GM19463 (cell line): ENCODE measurements around the gene PNKP.

ENCODE experiments used
- ATAC-seq: cut with Tn5 transposase; IDR thresholded peaks from one replicate; pipeline ENCODE4 v1.9.1; 2021; ENCODE audit warnings: mild to moderate bottlenecking, moderate library complexity; ENCODE audit not compliant: unreplicated experiment

PNKP gene

DNA sequence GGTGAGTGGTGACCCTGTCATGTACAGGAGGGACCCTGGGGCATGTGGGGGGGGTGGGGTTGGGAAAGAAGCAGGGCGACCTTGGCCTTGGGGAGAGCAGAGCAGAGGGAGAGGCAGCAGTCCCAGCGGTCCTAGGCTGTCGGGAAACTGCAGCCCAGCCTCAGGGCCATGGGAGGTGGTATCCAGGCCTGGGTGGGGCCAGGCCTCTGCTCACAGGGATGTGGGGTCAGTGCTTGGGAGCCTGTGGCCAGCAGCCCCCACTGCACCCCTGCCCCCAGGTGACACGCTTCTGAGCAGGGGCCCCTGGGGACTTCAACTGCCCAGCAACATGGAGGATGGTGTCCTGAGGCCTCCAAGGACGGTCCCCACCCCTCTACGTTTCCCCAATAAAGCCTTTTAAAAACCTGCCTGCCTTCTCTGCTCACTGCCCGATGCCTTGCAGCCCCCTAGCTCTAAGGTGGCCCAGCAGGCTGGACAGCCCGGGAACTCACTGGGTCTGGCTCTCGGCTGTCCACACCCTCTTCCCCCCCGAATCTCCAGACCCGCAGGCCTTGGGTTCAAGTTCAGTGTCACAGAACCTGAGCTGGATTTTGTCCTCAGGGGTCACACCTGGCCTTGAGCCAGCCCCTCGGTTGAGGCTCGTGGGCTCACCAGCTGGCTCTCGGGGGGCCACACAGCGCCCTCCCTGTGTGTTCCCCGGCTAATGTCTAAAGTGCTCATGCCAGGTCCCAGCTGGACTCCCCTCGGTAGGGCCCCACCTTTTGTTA is 6.9 kb downstream of the PNKP start:
- ATAC-seq, result no peak

DNA sequence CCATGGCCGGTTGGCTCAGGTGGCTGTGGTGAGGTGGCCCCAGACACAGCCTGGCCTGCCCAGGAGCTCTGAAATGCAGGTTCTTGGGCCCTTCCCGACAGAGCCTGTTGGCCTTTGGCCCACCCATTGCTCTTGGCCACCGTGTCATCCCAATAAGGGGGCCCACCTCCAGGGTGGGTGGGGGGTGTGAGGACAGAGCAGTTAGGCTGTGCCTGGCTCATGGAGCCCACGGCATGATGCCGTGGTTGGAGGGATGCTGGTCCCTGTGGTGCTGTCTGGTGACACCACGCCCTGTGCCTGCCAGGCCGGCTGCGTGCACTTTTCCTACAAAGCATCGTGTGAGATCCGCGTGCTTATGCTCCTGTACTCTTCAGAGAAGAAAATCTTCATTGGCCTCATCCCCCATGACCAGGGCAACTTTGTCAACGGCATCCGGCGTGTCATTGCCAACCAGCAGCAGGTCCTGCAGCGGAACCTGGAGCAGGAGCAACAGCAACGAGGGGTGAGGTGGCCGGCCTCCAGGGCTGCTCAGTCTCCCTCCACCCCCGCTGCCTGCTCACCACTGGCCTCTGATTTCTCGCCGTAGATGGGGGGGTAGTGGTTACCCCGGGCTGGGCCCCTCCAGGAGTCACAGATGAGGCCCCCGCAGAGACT is 7.6 kb downstream of the PNKP start:
- no peak for ATAC-seq

DNA sequence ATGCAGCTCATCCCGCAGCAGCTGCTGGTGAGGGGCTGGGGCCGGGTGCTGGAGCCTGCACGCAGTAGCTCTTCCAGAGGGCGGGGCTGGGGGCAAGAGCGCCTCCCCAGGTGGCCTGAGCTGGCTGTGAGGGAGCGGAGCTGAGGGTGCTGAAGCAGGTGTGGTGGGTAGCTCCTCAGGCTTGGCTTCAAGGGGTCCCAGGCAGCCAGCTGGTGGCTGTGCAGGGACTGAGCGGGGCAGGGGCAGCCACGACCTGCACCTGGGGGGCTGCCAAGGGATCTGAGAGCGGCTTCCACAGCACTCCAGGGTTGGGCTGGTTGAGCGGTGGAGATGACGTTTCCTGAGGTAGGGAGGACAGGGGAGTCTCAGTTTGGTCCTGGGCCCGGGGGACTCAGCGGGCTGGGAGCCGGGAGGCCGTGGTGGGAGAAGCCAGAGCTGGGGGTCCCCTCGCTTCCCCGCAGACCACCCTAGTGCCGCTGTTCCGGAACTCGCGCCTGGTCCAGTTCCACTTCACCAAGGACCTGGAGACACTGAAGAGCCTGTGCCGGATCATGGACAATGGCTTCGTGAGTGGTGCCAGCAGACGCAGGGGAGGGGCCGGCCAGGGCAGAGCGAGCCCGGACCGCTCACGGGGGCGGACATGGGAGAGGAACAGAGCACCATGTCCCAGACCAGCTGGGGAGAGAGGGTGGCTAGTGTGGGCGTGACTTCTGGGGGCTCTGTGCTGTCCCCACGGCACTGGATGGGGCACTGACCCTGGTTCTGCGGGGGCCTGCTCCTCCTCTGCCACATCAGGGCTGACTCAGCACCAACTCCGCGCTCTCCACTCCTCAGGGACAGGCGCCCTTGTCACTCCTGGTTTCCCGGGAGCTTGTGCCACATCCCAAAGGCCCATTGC is 9.0 kb downstream of the PNKP start:
- ATAC-seq, result no peak

DNA sequence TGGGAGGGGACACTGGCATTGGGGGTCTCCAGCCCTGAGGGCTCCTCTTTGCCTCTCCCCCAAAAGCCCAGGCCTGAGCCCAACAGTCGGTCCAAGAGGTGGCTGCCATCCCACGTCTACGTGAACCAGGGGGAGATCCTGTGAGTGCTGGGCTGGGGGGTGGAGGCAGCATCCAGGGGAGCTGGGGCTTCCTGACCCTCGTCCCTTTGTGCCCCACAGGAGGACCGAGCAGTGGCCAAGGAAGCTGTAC is 9.6 kb downstream of the PNKP start:
- ATAC-seq, result no peak

DNA sequence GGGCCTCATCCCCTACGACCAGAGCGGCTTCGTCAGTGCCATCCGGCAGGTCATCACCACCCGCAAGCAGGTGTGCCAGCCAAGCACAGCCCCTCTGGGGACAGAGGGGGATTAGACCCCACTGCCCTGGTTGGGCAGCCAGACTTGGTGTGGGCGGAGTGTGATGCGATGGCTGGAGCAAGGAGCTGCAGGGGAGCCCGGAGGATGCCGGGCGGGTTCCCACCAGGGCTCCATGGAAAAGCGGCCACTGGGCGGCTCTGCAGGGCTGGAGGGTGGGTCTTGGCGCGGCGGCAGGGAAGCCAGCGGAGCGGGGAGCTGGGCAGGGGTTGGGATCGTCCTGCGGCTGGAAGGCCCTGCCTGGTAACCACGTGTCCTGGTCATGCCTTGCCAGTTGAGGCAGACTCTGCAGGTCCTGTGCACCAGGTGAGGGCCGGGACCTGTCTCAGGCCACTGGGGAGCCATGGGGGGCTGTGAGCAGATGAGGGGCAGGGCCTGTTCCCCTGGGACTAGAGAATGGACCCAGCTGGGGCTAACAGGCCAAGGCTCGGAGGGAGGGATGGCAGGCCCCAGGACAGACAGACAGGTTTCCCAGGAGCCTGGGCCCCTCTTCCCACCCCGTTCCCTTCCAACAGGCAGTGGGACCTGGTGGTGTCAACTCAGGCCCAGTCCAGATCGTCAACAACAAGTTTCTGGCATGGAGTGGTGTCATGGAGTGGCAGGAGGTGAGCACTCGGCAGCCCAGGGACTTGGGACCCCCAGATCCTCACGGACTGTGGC is 10.1 kb downstream of the PNKP start:
- ATAC-seq, result no peak

DNA sequence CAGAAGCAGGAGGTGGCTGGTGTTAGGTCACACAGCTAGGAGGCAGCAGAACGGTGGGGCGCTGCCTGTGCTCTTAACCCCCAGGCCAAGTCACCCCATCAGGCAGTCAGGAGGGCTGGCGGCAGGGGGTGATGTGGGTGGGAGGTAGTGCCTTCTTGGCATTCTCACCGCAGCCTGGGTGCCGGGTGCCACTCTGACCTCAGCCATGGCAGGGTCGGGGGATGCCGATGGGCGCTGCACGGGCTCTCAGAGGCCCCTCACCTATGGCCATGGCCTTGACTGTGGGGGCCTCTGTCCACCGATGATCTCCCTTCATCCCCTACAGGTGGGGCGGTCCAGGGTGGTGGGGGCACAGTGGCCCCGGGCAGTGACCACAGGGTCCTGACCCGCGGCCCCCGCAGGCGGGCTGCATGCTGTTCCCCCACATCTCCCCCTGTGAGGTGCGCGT is 10.8 kb downstream of the PNKP start:
- no peak for ATAC-seq

DNA sequence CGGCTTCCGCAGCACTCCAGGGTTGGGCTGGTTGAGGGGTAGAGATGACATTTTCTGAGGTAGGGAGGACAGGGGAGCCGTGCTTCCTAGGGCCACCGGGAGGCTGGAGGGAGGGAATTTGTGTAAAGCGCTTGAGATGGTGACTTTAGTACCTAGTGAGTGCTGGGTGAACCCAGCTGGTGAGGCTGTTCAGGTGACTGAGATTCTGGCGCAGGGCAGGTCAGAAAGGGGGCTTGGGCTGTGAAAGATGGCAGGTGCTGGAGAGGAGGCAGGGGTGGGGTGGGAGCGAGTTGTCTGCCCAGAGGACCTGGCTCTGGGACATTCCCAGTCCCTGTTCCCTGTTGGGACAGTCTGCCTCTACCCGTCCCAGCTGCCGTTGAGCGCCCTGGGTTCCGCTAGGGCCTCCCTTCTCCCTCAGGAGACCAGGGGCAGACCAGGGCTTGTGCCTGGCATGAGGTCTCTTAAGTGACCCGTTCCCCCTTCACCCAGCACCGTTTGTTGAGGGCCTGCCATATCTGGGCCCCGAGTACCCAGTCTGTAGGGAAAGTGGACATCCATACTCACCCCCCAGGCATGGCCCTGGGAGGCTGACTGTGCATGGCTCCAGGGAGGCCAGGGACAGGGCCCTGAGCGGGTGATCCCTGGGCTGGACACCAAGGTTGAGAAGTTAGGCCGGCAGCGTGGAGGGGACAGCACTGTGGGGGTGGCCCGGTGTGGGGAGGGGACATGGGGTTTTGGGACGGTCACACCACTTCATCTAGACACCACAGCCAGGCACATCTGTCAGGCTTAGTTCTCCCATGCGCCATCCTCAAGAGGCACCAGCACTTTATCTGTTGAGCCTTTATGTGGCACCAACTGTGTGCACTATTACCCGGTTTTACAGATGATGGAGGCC is 11.5 kb downstream of the PNKP start:
- no peak for ATAC-seq

DNA sequence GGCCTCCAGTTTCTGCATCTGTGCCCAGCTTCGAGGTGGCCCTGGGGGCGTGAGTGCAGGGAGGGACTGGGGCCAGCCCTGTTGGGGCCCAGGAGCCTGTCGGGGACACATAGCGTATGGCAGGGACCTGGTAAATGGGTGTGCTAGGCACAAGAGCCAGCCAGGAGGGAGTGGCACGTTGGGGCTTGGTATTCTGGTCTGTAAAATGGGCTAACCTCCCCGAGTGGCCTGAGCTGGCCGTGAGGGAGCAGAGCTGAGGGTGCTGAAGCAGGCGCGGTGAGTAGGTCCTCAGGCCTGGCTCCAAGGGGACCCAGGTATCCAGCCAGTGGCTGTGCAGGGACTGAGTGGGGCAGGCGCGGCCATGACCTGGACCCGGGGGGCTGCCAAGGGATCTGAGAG is 12.1 kb downstream of the PNKP start:
- no peak for ATAC-seq

DNA sequence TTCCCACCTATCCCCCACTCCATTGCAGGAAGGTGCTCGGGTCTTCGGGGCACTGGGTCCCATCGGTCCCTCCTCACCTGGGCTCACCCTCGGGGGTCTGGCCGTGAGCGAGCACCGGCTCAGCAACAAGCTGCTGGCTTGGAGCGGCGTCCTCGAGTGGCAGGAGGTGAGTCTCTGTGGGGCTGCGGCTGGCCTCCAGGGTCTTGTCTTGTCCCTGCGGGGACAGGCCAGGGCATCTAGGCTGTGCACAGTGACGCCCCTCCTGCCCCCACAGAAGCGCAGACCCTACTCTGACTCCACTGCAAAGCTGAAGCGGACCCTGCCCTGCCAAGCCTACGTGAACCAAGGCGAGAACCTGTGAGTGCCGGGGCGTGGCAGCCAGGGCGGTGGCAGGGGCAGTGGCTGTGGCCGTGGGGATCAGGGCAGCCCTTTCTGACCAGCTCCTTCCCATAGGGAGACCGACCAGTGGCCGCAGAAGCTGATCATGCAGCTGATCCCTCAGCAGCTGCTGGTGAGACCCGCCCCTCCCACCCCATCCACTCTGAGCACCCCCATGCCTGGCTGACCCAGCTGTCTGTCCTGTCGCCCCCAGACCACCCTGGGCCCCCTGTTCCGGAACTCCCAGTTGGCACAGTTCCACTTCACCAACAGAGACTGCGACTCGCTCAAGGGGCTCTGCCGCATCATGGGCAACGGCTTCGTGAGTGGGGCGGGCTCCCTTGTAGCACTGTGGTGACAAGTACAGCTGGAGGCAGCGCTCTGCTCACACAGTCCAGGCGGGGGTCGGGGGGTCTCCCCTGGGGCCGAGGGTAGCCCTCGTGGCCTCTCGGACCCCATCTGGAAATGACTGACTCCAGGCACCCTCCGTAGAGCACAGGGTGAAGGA is 12.8 kb downstream of the PNKP start:
- ATAC-seq, result no peak

DNA sequence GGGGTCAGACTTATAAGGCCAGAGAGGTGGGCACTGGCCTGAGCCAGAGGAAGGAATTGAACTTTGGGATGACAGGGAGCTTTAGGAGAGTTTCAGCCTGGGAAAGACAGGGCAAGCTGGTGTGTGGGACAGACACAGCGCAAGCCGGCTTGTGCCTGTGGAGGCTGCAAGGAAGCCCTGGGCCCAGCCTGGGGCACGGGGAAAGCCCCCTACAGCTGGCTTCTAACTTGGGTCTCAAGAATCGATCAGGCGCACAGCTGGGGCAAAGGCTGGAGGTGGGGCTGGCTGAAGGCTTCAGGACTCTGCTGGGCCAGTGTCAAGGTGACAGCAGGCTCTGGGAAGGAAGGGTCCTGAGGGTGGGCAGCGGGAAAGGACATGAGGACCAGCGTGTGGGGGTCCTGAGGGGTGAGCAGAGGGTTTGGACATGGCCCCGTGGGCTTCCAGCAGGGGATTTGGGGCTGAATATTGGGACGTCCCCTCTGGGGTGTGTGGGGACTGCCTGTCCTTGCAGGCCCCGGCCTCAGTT is 13.5 kb downstream of the PNKP start:
- no peak for ATAC-seq

DNA sequence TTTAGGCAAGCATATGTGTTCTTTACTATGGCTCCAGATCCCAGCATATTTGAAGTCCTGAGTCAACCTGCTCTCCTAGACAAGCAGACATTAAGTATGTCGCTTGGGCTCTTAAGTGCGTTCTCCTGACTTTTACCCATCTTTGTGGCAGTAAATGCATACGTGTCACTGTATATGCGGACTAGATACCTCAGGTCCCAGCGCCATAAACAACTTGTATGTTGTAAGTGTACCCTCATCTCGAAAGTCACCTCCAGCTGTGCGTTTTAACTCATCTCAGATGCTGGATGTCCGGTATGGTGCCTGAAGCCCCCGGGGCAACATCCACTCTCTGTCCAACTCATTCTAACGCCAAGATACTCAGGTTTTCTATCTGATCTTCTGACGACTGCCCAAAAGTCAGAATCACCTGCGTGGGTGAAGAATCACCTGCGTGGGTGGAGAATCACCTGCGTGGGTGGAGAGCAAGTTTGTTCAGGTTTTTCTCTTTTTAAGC is 14.7 kb downstream of the PNKP start:
- ATAC-seq, result no peak

DNA sequence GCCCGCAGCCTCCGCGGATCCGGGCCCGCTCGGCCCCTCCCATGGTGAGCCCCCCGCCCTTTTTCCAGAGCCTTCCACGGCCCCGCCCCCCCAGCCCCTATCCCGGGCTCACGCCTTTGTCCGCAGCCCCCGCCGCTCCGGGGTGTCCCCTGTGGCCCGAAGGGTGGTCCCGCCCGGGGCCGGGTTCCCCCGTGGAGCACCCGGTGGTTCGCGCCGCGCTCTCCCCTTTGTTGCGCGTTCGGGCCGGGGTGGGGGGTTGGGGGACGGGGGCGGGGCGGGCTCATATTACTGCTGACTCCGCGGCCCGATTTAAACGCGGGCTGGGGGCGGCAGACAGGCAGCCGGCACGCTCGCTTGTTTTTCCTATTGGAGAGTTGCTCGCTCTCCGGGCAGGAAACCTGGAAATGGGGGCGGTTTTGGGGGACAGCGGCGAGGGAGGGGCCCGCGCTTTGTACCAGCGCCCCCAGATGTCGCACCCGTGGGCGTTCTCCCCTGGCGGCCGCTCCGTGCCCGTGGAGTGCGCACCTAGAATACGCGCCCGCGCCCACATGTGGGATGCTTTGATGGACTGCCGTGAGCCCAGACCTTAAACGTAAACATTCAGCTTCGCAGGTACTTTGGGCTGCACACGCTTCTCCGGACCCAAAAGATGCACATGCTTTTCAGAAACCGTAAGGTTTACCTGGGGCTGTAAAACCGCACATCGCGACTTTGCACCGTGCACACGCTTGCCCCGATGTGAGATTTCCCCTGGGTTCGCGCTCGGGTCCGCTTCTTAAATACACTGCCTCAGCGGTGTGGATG is 15.7 kb downstream of the PNKP start:
- no peak for ATAC-seq

DNA sequence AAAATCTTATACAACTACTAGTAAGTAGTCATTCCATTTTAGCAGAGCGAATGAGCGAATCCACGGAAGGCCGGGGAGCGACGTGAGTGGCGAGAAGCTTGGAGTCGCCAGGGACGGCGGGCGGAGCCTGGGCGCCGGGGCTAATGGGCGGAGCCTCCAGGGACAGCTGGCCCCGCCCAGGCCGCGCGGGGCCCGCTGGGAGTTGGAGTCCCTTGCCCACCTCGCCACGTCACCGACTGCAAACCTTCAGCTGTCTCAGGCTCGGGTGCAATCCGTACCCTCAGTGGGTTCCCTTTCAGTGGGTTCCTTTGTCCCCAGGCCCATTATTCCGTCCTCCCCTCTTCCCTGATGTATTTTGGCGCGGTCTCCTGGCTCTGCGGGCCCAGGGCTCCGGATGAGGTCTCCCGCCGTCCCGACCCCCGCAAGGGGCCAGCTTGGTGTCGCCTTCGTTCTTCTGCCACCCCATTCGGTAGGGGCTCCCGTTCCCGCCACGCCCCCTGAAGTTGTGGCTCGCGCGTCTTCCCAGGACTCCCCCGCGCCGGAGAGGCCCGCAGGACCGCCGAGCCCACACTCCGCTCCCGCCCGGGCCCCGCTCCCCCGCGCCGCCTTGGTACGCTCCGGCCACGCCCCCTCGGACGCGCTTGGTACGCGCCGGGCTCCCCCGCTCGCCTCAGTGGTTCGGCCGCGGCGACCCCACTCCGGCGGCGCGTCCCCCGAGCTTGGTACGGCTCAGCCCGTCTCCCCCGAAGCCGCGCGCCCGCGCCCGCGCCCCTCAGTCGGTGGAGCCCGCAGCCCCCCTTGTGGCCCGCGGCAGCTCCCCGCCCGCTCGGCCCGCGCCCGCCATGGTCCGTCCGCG is 16.7 kb downstream of the PNKP start, which contains the start of gene PTOV1:
PTOV1 (plus strand) TSS at position 673 of the 856 bp plus-strand sequence.
- peak; percentile 69 for ATAC-seq

DNA sequence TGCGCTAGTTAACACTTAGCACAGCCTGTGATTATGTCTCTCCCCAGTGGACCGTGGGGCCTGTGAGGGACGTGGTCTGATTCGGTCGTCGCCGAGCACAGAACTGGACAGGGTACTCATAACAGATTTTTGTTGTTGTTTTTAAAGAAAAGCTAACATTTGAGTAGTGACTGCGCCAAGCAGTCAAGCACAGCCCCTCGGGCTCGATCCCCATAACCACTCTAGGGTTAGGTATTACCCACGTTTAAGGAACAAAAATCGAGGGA is 17.2 kb downstream of the PNKP start:
- no peak for ATAC-seq

DNA sequence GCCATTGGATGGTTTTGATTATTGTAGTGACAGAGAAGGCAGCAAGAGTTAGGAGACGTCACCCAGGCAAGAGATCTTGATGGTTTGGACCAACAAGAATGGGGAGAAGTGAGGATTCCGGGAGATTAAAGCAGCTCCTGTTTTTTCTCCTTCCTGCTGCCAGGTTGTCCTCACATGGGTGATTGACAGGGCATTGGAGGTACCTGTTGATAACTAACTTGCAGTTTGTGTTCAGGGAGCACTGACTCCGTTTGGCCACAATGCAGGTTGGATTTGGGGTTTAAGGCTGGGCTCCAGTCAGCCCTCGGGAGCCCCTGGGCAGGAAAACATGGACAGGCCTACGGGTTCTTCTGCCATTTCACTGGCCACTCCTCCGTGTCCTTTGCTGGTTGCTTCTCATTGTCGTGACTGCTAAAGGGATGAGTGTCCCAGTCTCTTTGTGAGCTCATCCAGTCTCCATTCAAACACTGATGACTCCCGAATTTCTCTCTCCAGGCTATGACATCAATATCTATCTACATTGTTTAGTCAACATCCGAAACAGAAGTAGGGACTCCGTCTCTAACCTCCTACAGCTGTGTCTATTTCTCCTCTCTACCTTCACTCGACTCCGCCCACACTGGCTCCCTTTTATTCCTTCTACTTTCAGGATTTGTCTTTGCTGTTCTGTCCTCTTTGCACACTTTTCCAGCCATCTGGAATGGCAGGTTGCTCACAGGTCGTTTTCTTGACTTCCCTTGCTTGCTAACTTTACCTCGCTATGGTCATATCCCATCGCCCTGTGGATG is 17.7 kb downstream of the PNKP start:
- no peak for ATAC-seq

DNA sequence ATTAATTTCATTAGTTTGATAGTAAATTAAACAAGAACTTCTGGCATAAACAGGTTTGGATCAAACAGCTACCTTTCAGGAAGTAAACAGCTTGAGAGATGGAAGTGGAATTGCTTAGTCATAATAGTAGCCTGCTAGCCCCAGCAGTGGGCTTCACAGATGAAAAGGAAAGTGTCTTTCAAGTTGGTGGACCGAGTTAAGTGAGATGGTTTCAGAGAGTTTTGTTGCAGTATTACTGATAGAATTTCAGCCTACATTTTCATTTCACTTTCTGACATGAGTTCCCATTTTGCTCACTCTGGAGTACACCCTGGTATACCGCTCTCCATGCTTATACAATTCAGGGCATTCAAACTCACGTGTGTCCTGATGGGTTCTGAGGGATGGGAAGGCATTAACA is 18.4 kb downstream of the PNKP start:
- ATAC-seq, result no peak
